Activated CD4-positive, alpha-beta T cell treated with anti-CD3 and anti-CD28 coated beads, Interleukin-2, amount 10 ng/mL, durations not matched to agents 7 days and 5 days (primary cell): ENCODE measurements around the gene RET. TPM values are rescaled to one million over a fixed set of nuclear protein-coding genes. Genes with fewer than 3 reads are reported as not detected.

ENCODE experiments used
- CTCF ChIA-PET: fragments of 350-600 bp; sonication (Branson Sonifier 250); formaldehyde crosslinking; loops from one replicate; lab custom pipeline; 2021; ENCODE audit warnings: antibody characterized with exemption; lab: Charles Lee
- POLR2A ChIA-PET: fragments of 350-600 bp; sonication (Branson Sonifier 250); formaldehyde crosslinking; loops from one replicate; lab custom pipeline; 2021; ENCODE audit warnings: antibody characterized with exemption; lab: Charles Lee
- DNase-seq: peaks from one replicate; pipeline ENCODE4 v3.0.0-alpha.2; 2020
- H3K27ac Mint-ChIP-seq: one replicate; pipeline ENCODE4 v1.8.0; 2021; ENCODE audit warnings: mild to moderate bottlenecking, moderate library complexity, mixed read lengths
- H3K27me3 Mint-ChIP-seq: one replicate; pipeline ENCODE4 v1.8.0; 2021; ENCODE audit warnings: mixed read lengths
- H3K36me3 Mint-ChIP-seq: one replicate; pipeline ENCODE4 v1.8.0; 2021; ENCODE audit warnings: low read depth, mixed read lengths
- H3K4me1 Mint-ChIP-seq: one replicate; pipeline ENCODE4 v1.8.0; 2021; ENCODE audit warnings: mixed read lengths
- H3K4me3 Mint-ChIP-seq: one replicate; pipeline ENCODE4 v1.8.0; 2021; ENCODE audit warnings: mild to moderate bottlenecking, moderate library complexity, mixed read lengths
- H3K9me3 Mint-ChIP-seq: one replicate; pipeline ENCODE4 v1.8.0; 2021; ENCODE audit warnings: mixed read lengths
- total RNA-seq, 2 experiments: library from RNA; stranded (reverse); gene quantifications; one replicate each; pipeline ENCODE4 v1.2.3, GENCODE V29; 2021

Gene RET
- total RNA-seq, 2 experiments from 2014 or later = 0.10 TPM

- no peaks in the 10 kb centered on the region for H3K4me1 Mint-ChIP-seq
- POLR2A ChIA-PET = no interaction called here
- no peaks in the 10 kb centered on the region for H3K36me3 Mint-ChIP-seq
- no peak for DNase-seq
- H3K27ac Mint-ChIP-seq = no peak overlapping the region
- H3K4me3 Mint-ChIP-seq = no peak overlapping the region
- H3K9me3 Mint-ChIP-seq = no peaks in the 10 kb centered on the region
- no peaks in the 10 kb centered on the region for H3K27me3 Mint-ChIP-seq
- CTCF ChIA-PET = interaction anchor here (1.5 kb wide), 1 partner anchor 9 kb away, joined by 3 read pairs; no protein-coding TSS in a partner anchor
Measured at GRCh38 chr10:43069579-43069978, 7.3 kb upstream of the RET start.

- ChIA-PET POLR2A (interaction anchor here (0.5 kb wide), 1 partner anchor 44 kb away, joined by 3 read pairs; no protein-coding TSS in a partner anchor), CTCF (interaction anchor here (1.5 kb wide), 1 partner anchor 8 kb away, joined by 3 read pairs; no protein-coding TSS in a partner anchor)
- Mint-ChIP-seq H3K9me3 (no peaks in the 10 kb centered on the region), H3K36me3 (no peaks in the 10 kb centered on the region), H3K27ac (no peak overlapping the region), H3K4me1 (no peaks in the 10 kb centered on the region), H3K27me3 (no peaks in the 10 kb centered on the region), H3K4me3 (no peak overlapping the region)
- no peak for DNase-seq
Measured at GRCh38 chr10:43070121-43071085, 6.5 kb upstream of the RET start.

GRCh38 chr10:43071865-43072650, 4.8 kb upstream of the RET start:
- Mint-ChIP-seq H3K4me1 (peaks cover 3% of the 10 kb centered on the region), H3K4me3 (no peak overlapping the region)

GRCh38 chr10:43073191-43073590, 3.7 kb upstream of the RET start:
- POLR2A ChIA-PET = no interaction called here
- peaks cover 16% of the 10 kb centered on the region for H3K27me3 Mint-ChIP-seq

More at GRCh38 chr10:43071865-43072650, 4.8 kb upstream of the RET start:
- ChIA-PET CTCF (no interaction called here), POLR2A (no interaction called here)
- no peak for DNase-seq
- Mint-ChIP-seq H3K27ac (no peak overlapping the region), H3K36me3 (no peaks in the 10 kb centered on the region), H3K27me3 (peaks cover 7% of the 10 kb centered on the region), H3K9me3 (no peaks in the 10 kb centered on the region)

GRCh38 chr10:43073721-43074120, 3.1 kb upstream of the RET start:
- no peak overlapping the region for H3K27ac Mint-ChIP-seq
- H3K9me3 Mint-ChIP-seq = no peaks in the 10 kb centered on the region
- H3K4me1 Mint-ChIP-seq = peaks cover 5% of the 10 kb centered on the region
- no peak for DNase-seq
- ChIA-PET CTCF (no interaction called here), POLR2A (no interaction called here)
- H3K36me3 Mint-ChIP-seq = no peaks in the 10 kb centered on the region
- peaks cover 21% of the 10 kb centered on the region for H3K27me3 Mint-ChIP-seq
- no peak overlapping the region for H3K4me3 Mint-ChIP-seq

More at GRCh38 chr10:43073191-43073590, 3.7 kb upstream of the RET start:
- H3K4me3 Mint-ChIP-seq = no peak overlapping the region
- no peak for DNase-seq
- H3K4me1 Mint-ChIP-seq = peaks cover 5% of the 10 kb centered on the region
- H3K36me3 Mint-ChIP-seq = no peaks in the 10 kb centered on the region
- CTCF ChIA-PET = no interaction called here
- H3K27ac Mint-ChIP-seq = no peak overlapping the region
- H3K9me3 Mint-ChIP-seq = no peaks in the 10 kb centered on the region

- Mint-ChIP-seq H3K4me3 (no peak overlapping the region), H3K9me3 (no peaks in the 10 kb centered on the region), H3K4me1 (peaks cover 5% of the 10 kb centered on the region), H3K27me3 (peaks cover 26% of the 10 kb centered on the region), H3K36me3 (no peaks in the 10 kb centered on the region), H3K27ac (no peak overlapping the region)
- ChIA-PET POLR2A (no interaction called here), CTCF (no interaction called here)
- DNase-seq = no peak
Measured at GRCh38 chr10:43074409-43074808, 2.5 kb upstream of the RET start.

- H3K9me3 Mint-ChIP-seq = no peaks in the 10 kb centered on the region
- ChIA-PET CTCF (interaction anchor here (0.9 to 1.1 kb wide), 3 partner anchors 9 to 52 kb away, joined by 3 read pairs; no protein-coding TSS in a partner anchor), POLR2A (no interaction called here)
- H3K36me3 Mint-ChIP-seq = no peaks in the 10 kb centered on the region
- no peak overlapping the region for H3K4me3 Mint-ChIP-seq
- peaks cover 31% of the 10 kb centered on the region for H3K27me3 Mint-ChIP-seq
- H3K27ac Mint-ChIP-seq = no peak overlapping the region
- no peak for DNase-seq
- peaks cover 5% of the 10 kb centered on the region for H3K4me1 Mint-ChIP-seq
Measured at GRCh38 chr10:43074827-43075611, 1.9 kb upstream of the RET start.

GRCh38 chr10:43075612-43076003, 1.3 kb upstream of the RET start:
- CTCF ChIA-PET = interaction anchor here (0.9 to 2.3 kb wide), 4 partner anchors 9 to 52 kb away, joined by 3 to 5 read pairs (median 3); no protein-coding TSS in a partner anchor

GRCh38 chr10:43076311-43076875, 476 bp upstream of the RET start:
- POLR2A ChIA-PET = no interaction called here

More at GRCh38 chr10:43075612-43076003, 1.3 kb upstream of the RET start:
- Mint-ChIP-seq H3K9me3 (no peaks in the 10 kb centered on the region), H3K4me3 (peak overlapping the region; percentile 47), H3K4me1 (peaks cover 5% of the 10 kb centered on the region), H3K27me3 (peaks cover 31% of the 10 kb centered on the region), H3K27ac (no peak overlapping the region), H3K36me3 (no peaks in the 10 kb centered on the region)
- POLR2A ChIA-PET = no interaction called here
- no peak for DNase-seq

GRCh38 chr10:43077421-43078171, 727 bp downstream of the RET start:
- no peaks in the 10 kb centered on the region for H3K9me3 Mint-ChIP-seq
- H3K27ac Mint-ChIP-seq = no peak overlapping the region
- no peak for DNase-seq
- CTCF ChIA-PET = interaction anchor here (1.4 to 2.3 kb wide), 3 partner anchors 8 to 17 kb away, joined by 3 to 5 read pairs (median 4); no protein-coding TSS in a partner anchor
- H3K4me1 Mint-ChIP-seq = peaks cover 5% of the 10 kb centered on the region
- POLR2A ChIA-PET = no interaction called here
- H3K27me3 Mint-ChIP-seq = peaks cover 31% of the 10 kb centered on the region
- peak overlapping the region; percentile 67 for H3K4me3 Mint-ChIP-seq
- H3K36me3 Mint-ChIP-seq = no peaks in the 10 kb centered on the region

More at GRCh38 chr10:43076311-43076875, 476 bp upstream of the RET start:
- H3K27me3 Mint-ChIP-seq = peaks cover 31% of the 10 kb centered on the region
- no peak overlapping the region for H3K27ac Mint-ChIP-seq
- peaks cover 5% of the 10 kb centered on the region for H3K4me1 Mint-ChIP-seq
- H3K4me3 Mint-ChIP-seq = peak overlapping the region; percentile 47
- DNase-seq = no peak
- H3K36me3 Mint-ChIP-seq = no peaks in the 10 kb centered on the region
- no peaks in the 10 kb centered on the region for H3K9me3 Mint-ChIP-seq
- CTCF ChIA-PET = interaction anchor here (1.0 to 2.3 kb wide), 2 partner anchors 18 to 53 kb away, joined by 3 to 5 read pairs; no protein-coding TSS in a partner anchor
